ENCODE results near the gene GOLGA6L10. TPM values are rescaled to one million over a fixed set of nuclear protein-coding genes. Genes with fewer than 3 reads are reported as not detected.
A peak's percentile ranks its signal among the peaks of the same experiment; 100 is the strongest.
"Not testable (repeated sequence)": the region's sequence is repeated elsewhere in the genome, so short reads cannot be mapped to it uniquely, and the experiment has no call there.

The GOLGA6L10 gene
- polyA plus RNA-seq, 3 donors = 0.12 TPM; not detected in 2

DNA sequence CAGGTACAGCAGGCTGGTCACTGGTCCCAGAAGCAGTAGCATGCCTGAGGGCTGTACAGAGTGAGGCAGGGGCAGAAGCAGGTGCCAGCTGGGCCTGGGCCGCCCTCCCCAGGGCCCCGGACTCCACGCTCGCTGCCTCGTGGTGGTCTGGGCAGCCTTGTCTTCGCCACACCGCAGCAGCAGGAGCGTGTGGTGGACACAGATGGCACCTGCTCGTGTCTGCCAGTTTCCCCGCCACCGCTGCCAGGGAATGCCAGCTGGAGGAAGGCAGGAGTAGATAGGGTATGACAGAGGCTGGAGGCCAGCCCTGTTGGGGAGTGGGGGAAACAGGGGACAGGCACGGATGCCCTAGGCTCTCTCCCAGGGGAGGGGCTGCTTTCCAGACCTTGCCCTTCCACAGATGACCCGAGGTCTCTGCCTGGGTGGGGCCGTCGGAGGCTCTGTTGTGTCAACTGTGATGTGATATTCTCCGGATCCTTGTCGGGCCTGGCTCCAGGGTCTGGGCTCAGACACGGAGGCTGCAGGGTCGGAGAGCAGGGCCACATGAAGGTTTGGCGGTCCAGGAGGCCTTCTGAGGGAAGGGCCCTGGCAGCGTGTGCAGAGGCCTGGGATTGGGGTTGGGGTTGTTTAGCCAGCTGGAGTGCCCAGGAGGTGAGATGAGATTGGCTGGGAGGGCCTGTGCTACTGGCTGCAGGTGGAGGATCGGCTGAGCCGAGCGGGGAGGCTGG lies 33.6 kb downstream of the GOLGA6L10 start:
- Histone ChIP-seq H3K27me3 (ENCODE audit: control insufficient read depth in 2 of 2, insufficient read depth in 2 of 2, low read length in 2 of 2) (no peaks in the 10 kb centered on the region), H3K36me3 (replicated peaks in 1 of 2; ENCODE audit: control insufficient read depth in 1 of 2, insufficient read depth in 2 of 2, low read length in 2 of 2) (no peaks in the 10 kb centered on the region), H3K4me1 (ENCODE audit: control insufficient read depth in 1 of 2, insufficient read depth in 2 of 2, low read length in 2 of 2) (no peaks in the 10 kb centered on the region), H3K27ac (ENCODE audit: low read depth in 1 of 2, low read length in 2 of 2) (no peak overlapping the region), H4K20me1 (ENCODE audit: insufficient read depth, low read length) (no peaks in the 10 kb centered on the region), H3K4me3 (replicated peaks in 1 of 3; ENCODE audit: low read depth in 2 of 3, low read length in 3 of 3) (no peak overlapping the region), H3K79me2 (ENCODE audit: insufficient read depth, low read length) (no peaks in the 10 kb centered on the region), H3K4me2 (replicated peaks; ENCODE audit: extremely low read depth, low read length, poor library complexity, severe bottlenecking) (no peak overlapping the region), H2AFZ (ENCODE audit: insufficient read depth, low read depth, low read length, poor library complexity, severe bottlenecking) (no peak overlapping the region), H3K9me3 (replicated peaks in 1 of 2; ENCODE audit: control insufficient read depth in 1 of 2, insufficient read depth in 1 of 2, low read length in 2 of 2) (no peaks in the 10 kb centered on the region), H3K9ac (ENCODE audit: insufficient read depth, low read length, poor library complexity, severe bottlenecking) (no peak overlapping the region)
- no peak overlapping the region for H3K4me3 Mint-ChIP-seq
- peaks cover 0 to 5% (median 2%) of the 10 kb centered on the region in 7 donors for H3K9me3 Mint-ChIP-seq
- no peaks in the 10 kb centered on the region for H3K4me1 Mint-ChIP-seq
- DNase-seq = no peak
- H3K36me3 Mint-ChIP-seq = no peaks in the 10 kb centered on the region
- peak overlapping the region in 1 of 7 donors; percentile 62 for H3K27ac Mint-ChIP-seq
- 94% methylated on average over 22 of the region's 24 CpGs for WGBS (ENCODE audit: insufficient coverage)
- intact Hi-C loops (cut with micrococcal nuclease) = no loop called here
- H3K27me3 Mint-ChIP-seq (ENCODE audit: low read depth in 3 of 3) = peaks cover 1 to 5% (median 2%) of the 10 kb centered on the region in 3 donors
- no peak for TF ChIP-seq CTCF (IDR thresholded peaks at IDR 0.05)

DNA sequence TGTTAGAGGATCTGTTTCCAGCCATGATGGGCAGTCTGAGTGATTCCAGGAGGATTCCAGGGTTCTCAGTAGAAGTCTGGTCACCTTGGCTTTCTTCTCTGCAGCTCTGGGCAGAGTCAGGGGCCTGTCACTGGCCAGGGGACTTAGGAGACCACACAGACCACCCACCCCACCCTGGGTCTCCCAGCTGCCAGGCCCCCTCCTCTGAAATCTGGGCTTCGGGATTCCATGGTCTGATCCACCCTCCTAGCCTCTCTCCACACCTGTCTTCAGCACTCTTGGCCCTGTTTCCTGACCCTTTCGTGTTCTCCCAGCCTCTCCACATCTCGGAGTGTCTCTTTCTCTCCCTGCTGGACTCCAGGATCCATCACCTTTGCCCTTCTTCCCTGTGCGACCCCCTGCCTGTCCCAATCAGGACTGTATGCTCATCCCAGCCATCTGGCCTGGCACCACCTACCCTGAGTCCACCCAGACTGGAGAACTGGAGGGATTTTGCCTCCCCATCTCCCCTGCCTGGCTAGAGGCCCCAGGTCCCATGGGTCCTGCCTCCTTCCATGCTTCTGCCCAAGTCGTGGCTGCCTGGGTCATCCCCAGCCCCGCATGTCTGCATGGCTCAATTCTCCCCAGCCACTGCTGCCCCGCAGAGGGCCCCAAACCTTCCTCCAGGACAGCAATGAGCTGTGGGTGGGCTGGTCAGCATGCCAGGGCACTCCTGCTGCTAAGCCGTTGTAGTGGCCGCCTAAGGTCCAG lies 34.3 kb downstream of the GOLGA6L10 start:
- Mint-ChIP-seq H3K4me3 (no peak overlapping the region), H3K36me3 (no peaks in the 10 kb centered on the region), H3K27ac (peak overlapping the region in 2 of 7 donors; percentile 7 to 62), H3K4me1 (no peaks in the 10 kb centered on the region), H3K9me3 (peaks cover 4 to 9% (median 6%) of the 10 kb centered on the region in 7 donors), H3K27me3 (ENCODE audit: low read depth in 3 of 3) (peaks cover 1 to 5% (median 5%) of the 10 kb centered on the region in 3 donors)
- no peak overlapping the region for H3K27ac ChIP-seq (ENCODE audit: low read depth in 1 of 2, low read length in 2 of 2)
- no peaks in the 10 kb centered on the region for H3K36me3 ChIP-seq (replicated peaks in 1 of 2; ENCODE audit: control insufficient read depth in 1 of 2, insufficient read depth in 2 of 2, low read length in 2 of 2)
- intact Hi-C loops (cut with micrococcal nuclease) = no loop called here
- H3K79me2 ChIP-seq (ENCODE audit: insufficient read depth, low read length) = no peaks in the 10 kb centered on the region
- no peaks in the 10 kb centered on the region for H4K20me1 ChIP-seq (ENCODE audit: insufficient read depth, low read length)
- peaks cover 0 to 4% of the 10 kb centered on the region in 2 donors for H3K9me3 ChIP-seq (replicated peaks in 1 of 2; ENCODE audit: control insufficient read depth in 1 of 2, insufficient read depth in 1 of 2, low read length in 2 of 2)
- no peak overlapping the region for H3K4me3 ChIP-seq (replicated peaks in 1 of 3; ENCODE audit: low read depth in 2 of 3, low read length in 3 of 3)
- no peak overlapping the region for H3K4me2 ChIP-seq (replicated peaks; ENCODE audit: extremely low read depth, low read length, poor library complexity, severe bottlenecking)
- H3K9ac ChIP-seq (ENCODE audit: insufficient read depth, low read length, poor library complexity, severe bottlenecking) = no peak overlapping the region
- no peak overlapping the region for H2AFZ ChIP-seq (ENCODE audit: insufficient read depth, low read depth, low read length, poor library complexity, severe bottlenecking)
- TF ChIP-seq CTCF (IDR thresholded peaks at IDR 0.05) = no peak
- H3K27me3 ChIP-seq (ENCODE audit: control insufficient read depth in 2 of 2, insufficient read depth in 2 of 2, low read length in 2 of 2) = no peaks in the 10 kb centered on the region
- 88% methylated on average over 8 of the region's 9 CpGs for WGBS (ENCODE audit: insufficient coverage)
- no peaks in the 10 kb centered on the region for H3K4me1 ChIP-seq (ENCODE audit: control insufficient read depth in 1 of 2, insufficient read depth in 2 of 2, low read length in 2 of 2)
- DNase-seq = no peak

- DNase-seq; intact Hi-C loops (cut with micrococcal nuclease); H3K4me1 Mint-ChIP-seq; H3K27me3 ChIP-seq (ENCODE audit: control insufficient read depth in 2 of 2, insufficient read depth in 2 of 2, low read length in 2 of 2); H3K27ac Mint-ChIP-seq; H3K36me3 ChIP-seq (replicated peaks in 1 of 2; ENCODE audit: control insufficient read depth in 1 of 2, insufficient read depth in 2 of 2, low read length in 2 of 2); H3K4me2 ChIP-seq (replicated peaks; ENCODE audit: extremely low read depth, low read length, poor library complexity, severe bottlenecking); H3K4me3 Mint-ChIP-seq; H3K9ac ChIP-seq (ENCODE audit: insufficient read depth, low read length, poor library complexity, severe bottlenecking); H3K27ac ChIP-seq (ENCODE audit: low read depth in 1 of 2, low read length in 2 of 2); H3K4me1 ChIP-seq (ENCODE audit: control insufficient read depth in 1 of 2, insufficient read depth in 2 of 2, low read length in 2 of 2); H2AFZ ChIP-seq (ENCODE audit: insufficient read depth, low read depth, low read length, poor library complexity, severe bottlenecking); H3K4me3 ChIP-seq (replicated peaks in 1 of 3; ENCODE audit: low read depth in 2 of 3, low read length in 3 of 3); H3K79me2 ChIP-seq (ENCODE audit: insufficient read depth, low read length); H3K9me3 Mint-ChIP-seq; H3K36me3 Mint-ChIP-seq; H3K27me3 Mint-ChIP-seq (ENCODE audit: low read depth in 3 of 3); H3K9me3 ChIP-seq (replicated peaks in 1 of 2; ENCODE audit: control insufficient read depth in 1 of 2, insufficient read depth in 1 of 2, low read length in 2 of 2); H4K20me1 ChIP-seq (ENCODE audit: insufficient read depth, low read length): not testable (repeated sequence)
- WGBS (ENCODE audit: insufficient coverage) = 86% methylated on average over 13 of the region's 21 CpGs
These were observed 35.1 kb downstream of the GOLGA6L10 start for GRCh38 chr15:82313951-82314768.

Measured in CD14-positive monocyte (primary cell).